Lower leg skin (tissue), 4 donors: Measurements from ENCODE around the gene TANC1. TPM values are rescaled to one million over a fixed set of nuclear protein-coding genes. Genes with fewer than 3 reads are reported as not detected.

ENCODE experiments used
- DNase-seq, 2 donors: peaks; one replicate each; pipeline ENCODE4 v3.0.0-alpha.2; 2019; ENCODE audit warnings: low spot score in 2 of 2
- H3K4me3 ChIP-seq: fragments of 200-600 bp; sonication (generic); 2 replicates; pipeline ENCODE4 v1.5.1; 2017; ENCODE audit warnings: mild to moderate bottlenecking, low read depth; ENCODE audit not compliant: poor library complexity, severe bottlenecking
- CTCF ChIP-seq, 3 donors: fragments of 450-650 bp; IDR thresholded peaks; one replicate each; pipeline ENCODE4 v1.5.1; 2016; ENCODE audit warnings: antibody characterized with exemption in 3 of 3, mild to moderate bottlenecking in 3 of 3, moderate library complexity in 2 of 3
- POLR2A ChIP-seq, 2 donors: fragments of 450-650 bp; IDR thresholded peaks; one replicate each; pipeline ENCODE4 v1.6.1; 2016 to 2017; ENCODE audit warnings: antibody characterized with exemption in 2 of 2, mild to moderate bottlenecking in 1 of 2, moderate library complexity in 1 of 2
- WGBS, 2 donors: methylation state at CpG; one replicate each; pipeline ENCODE4 v1.1.5; 2018; 5-methylcytosine and 5-hydroxymethylcytosine counted together
- intact Hi-C: fragments of 100-400 bp; cut with DNase I; formaldehyde crosslinking; loops from one replicate; pipeline ENCODE4 v1.15.0; 2023; ENCODE audit warnings: low total_unique reads
- total RNA-seq, 4 donors: library from RNA; depleted of rRNA; stranded (reverse); fragments of >200 nt; gene quantifications; one replicate each; pipeline ENCODE4 v1.1.0, GENCODE V29; 2016

Gene TANC1
- total RNA-seq, 4 donors from 2014 or later, result 65.8 to 111 (median 93.6) TPM

- no peak for DNase-seq
- intact Hi-C loops, result loop anchor here (5.0 kb wide), 1 partner anchor 233 kb away; no protein-coding TSS in a partner anchor
- no peak for TF ChIP-seq CTCF (IDR thresholded peaks at IDR 0.05)
- WGBS, 2 donors, result 43 to 51% methylated on average over 3 of the region's 3 CpGs
- H3K4me3 ChIP-seq, result no peak overlapping the region
These were observed 156.6 kb downstream of the TANC1 start for GRCh38 chr2:159124931-159125467.

- H3K4me3 ChIP-seq, result no peak overlapping the region
- no peak for DNase-seq
- 86 to 92% methylated on average over 4 of the region's 4 CpGs for WGBS, 2 donors
- TF ChIP-seq CTCF (IDR thresholded peaks at IDR 0.05), result no peak
- TF ChIP-seq POLR2A (IDR thresholded peaks at IDR 0.05), result no peak
- intact Hi-C loops, result no loop called here
These were observed 157.4 kb downstream of the TANC1 start for GRCh38 chr2:159125858-159126257.

- DNase-seq, result no peak
- 38 to 56% methylated on average over 2 of the region's 2 CpGs for WGBS, 2 donors
- TF ChIP-seq CTCF (IDR thresholded peaks at IDR 0.05) (no peak), POLR2A (IDR thresholded peaks at IDR 0.05) (no peak)
- intact Hi-C loops, result no loop called here
- H3K4me3 ChIP-seq, result no peak overlapping the region
These were observed 158.1 kb downstream of the TANC1 start for GRCh38 chr2:159126432-159127022.

GRCh38 chr2:159128191-159128590 lies 159.8 kb downstream of the TANC1 start:
- WGBS, 2 donors, result 50 to 61% methylated on average over 1 of the region's 1 CpG
- TF ChIP-seq CTCF (IDR thresholded peaks at IDR 0.05), result no peak
- TF ChIP-seq POLR2A (IDR thresholded peaks at IDR 0.05), result no peak
- intact Hi-C loops, result no loop called here
- DNase-seq, result no peak
- H3K4me3 ChIP-seq, result no peak overlapping the region

- WGBS, 2 donors, result 59 to 89% methylated on average over 1 of the region's 1 CpG
- no peak for DNase-seq
These were observed 160.8 kb downstream of the TANC1 start for GRCh38 chr2:159129269-159129668.

More at GRCh38 chr2:159129269-159129668, 160.8 kb downstream of the TANC1 start:
- H3K4me3 ChIP-seq, result no peak overlapping the region
- TF ChIP-seq CTCF (IDR thresholded peaks at IDR 0.05), result no peak
- no peak for TF ChIP-seq POLR2A (IDR thresholded peaks at IDR 0.05)
- intact Hi-C loops, result no loop called here
